ENCODE results near the gene DNAJC21. TPM values are rescaled to one million over a fixed set of nuclear protein-coding genes. Genes with fewer than 3 reads are reported as not detected.

DNAJC21 gene
- polyA plus RNA-seq, 4 donors = 25.5 to 45.3 (median 34.1) TPM

Other genes starting within 250 kb of the DNAJC21 start
- gene TTC23L, start 90.4 kb upstream of the DNAJC21 start, polyA plus RNA-seq = under 1 TPM in 2 of 4 donors, not detected in 2; 0.27 to 0.87 TPM
- gene RAD1, start 14.1 kb upstream of the DNAJC21 start, polyA plus RNA-seq = 10 to 100 TPM in 3 of 4 donors, 1 to 10 TPM in 1; 9.6 to 23.6 (median 13.2) TPM
- gene BRIX1, start 13.8 kb upstream of the DNAJC21 start, polyA plus RNA-seq = 10 to 100 TPM in 3 of 4 donors, 1 to 10 TPM in 1; 9.4 to 28.7 (median 18.1) TPM
- 10 to 100 TPM in 1 of 4 donors, 1 to 10 TPM in 1, under 1 TPM in 2; 0.31 to 47.0 (median 0.96) TPM for gene AGXT2, start 118.4 kb downstream of the DNAJC21 start, polyA plus RNA-seq